GM23338 (cell line): ENCODE results near the gene WHAMM.

Source experiments
- CREB1 ChIP-seq: fragments of 250-450 bp; sonication (Bioruptor Pico); IDR thresholded peaks from 2 replicates; pipeline ENCODE4 v1.5.0; 2020; ENCODE audit warnings: low read depth, mild to moderate bottlenecking, moderate library complexity
- CTCF ChIP-seq, 2 experiments: fragments of 200-600 bp in 1 of 2; sonication (generic) in 1 of 2; conservative IDR thresholded peaks; 2 replicates each; pipeline versions ENCODE4 v1.5.1 to v1.6.1; 2016 to 2017; ENCODE audit warnings: antibody characterized with exemption in 2 of 2, low read depth in 2 of 2, mild to moderate bottlenecking in 2 of 2, moderate library complexity in 1 of 2
- EZH2 ChIP-seq: fragments of 200-600 bp; sonication (generic); IDR thresholded peaks from one replicate; pipeline ENCODE4 v1.8.0; 2017; ENCODE audit warnings: antibody characterized with exemption, mild to moderate bottlenecking, low read depth; ENCODE audit not compliant: unreplicated experiment
- EZH2phosphoT487 ChIP-seq: fragments of 200-600 bp; sonication (generic); IDR thresholded peaks from one replicate; pipeline ENCODE4 v1.8.1; 2018; ENCODE audit warnings: antibody characterized with exemption; ENCODE audit not compliant: unreplicated experiment
- JUNB ChIP-seq: IDR thresholded peaks from one replicate; pipeline ENCODE4 v1.6.1; 2016; ENCODE audit warnings: antibody characterized with exemption; ENCODE audit not compliant: unreplicated experiment
- NANOG ChIP-seq: IDR thresholded peaks from 2 replicates; pipeline ENCODE4 v1.6.1; 2016; ENCODE audit warnings: antibody characterized with exemption, borderline replicate concordance
- POLR2AphosphoS5 ChIP-seq: IDR thresholded peaks from 2 replicates; pipeline ENCODE4 v1.6.1; 2016; ENCODE audit warnings: antibody characterized with exemption, low read depth
- ZNF114 ChIP-seq: fragments of 250-450 bp; sonication (Bioruptor Pico); IDR thresholded peaks from 2 replicates; pipeline ENCODE4 v1.5.0; 2020; ENCODE audit warnings: mild to moderate bottlenecking, moderate library complexity
- ZNF331 ChIP-seq: fragments of 250-450 bp; sonication (Bioruptor Pico); IDR thresholded peaks from 2 replicates; pipeline ENCODE4 v1.5.0; 2020; ENCODE audit warnings: low read depth, mild to moderate bottlenecking, moderate library complexity
- TF ChIP-seq, protein P1 (sequence below): fragments of 250-450 bp; sonication (Bioruptor Pico); IDR thresholded peaks from 2 replicates; pipeline ENCODE4 v1.5.0; 2020; ENCODE audit warnings: mild to moderate bottlenecking, moderate library complexity
- TF ChIP-seq, protein P2 (sequence below): IDR thresholded peaks from one replicate; pipeline ENCODE4 v1.6.1; 2018; ENCODE audit warnings: antibody characterized with exemption; ENCODE audit not compliant: unreplicated experiment
- TF ChIP-seq, protein P3 (sequence below): IDR thresholded peaks from 2 replicates; pipeline ENCODE4 v1.6.1; 2016; ENCODE audit warnings: antibody characterized with exemption

DNA sequence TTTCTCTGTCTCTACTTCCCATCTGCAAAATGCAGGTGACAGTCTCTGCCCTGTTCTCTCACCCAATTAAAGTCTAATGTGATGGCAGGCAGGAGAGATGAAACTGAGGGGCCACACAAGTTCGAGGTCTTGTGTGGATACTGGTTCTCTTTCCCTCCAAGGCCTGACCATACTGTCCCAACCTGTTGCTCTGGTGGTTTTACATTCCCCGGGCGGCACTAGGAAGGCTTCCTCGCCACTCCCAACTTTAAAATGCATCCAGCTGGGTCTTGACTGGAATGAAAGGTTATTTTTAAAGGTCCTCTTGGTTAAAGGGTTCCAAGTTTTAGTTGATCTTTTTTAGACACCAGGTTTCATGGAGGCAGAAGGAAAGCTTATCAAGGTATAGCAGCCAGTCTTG, 37.2 kb downstream of the WHAMM start:
- no peak for TF ChIP-seq CTCF (conservative IDR thresholded peaks at IDR 0.05; ENCODE audit: low read depth in 2 of 2)
- no peak for TF ChIP-seq NANOG
- TF ChIP-seq EZH2, result no peak
- TF ChIP-seq, protein P1, sequence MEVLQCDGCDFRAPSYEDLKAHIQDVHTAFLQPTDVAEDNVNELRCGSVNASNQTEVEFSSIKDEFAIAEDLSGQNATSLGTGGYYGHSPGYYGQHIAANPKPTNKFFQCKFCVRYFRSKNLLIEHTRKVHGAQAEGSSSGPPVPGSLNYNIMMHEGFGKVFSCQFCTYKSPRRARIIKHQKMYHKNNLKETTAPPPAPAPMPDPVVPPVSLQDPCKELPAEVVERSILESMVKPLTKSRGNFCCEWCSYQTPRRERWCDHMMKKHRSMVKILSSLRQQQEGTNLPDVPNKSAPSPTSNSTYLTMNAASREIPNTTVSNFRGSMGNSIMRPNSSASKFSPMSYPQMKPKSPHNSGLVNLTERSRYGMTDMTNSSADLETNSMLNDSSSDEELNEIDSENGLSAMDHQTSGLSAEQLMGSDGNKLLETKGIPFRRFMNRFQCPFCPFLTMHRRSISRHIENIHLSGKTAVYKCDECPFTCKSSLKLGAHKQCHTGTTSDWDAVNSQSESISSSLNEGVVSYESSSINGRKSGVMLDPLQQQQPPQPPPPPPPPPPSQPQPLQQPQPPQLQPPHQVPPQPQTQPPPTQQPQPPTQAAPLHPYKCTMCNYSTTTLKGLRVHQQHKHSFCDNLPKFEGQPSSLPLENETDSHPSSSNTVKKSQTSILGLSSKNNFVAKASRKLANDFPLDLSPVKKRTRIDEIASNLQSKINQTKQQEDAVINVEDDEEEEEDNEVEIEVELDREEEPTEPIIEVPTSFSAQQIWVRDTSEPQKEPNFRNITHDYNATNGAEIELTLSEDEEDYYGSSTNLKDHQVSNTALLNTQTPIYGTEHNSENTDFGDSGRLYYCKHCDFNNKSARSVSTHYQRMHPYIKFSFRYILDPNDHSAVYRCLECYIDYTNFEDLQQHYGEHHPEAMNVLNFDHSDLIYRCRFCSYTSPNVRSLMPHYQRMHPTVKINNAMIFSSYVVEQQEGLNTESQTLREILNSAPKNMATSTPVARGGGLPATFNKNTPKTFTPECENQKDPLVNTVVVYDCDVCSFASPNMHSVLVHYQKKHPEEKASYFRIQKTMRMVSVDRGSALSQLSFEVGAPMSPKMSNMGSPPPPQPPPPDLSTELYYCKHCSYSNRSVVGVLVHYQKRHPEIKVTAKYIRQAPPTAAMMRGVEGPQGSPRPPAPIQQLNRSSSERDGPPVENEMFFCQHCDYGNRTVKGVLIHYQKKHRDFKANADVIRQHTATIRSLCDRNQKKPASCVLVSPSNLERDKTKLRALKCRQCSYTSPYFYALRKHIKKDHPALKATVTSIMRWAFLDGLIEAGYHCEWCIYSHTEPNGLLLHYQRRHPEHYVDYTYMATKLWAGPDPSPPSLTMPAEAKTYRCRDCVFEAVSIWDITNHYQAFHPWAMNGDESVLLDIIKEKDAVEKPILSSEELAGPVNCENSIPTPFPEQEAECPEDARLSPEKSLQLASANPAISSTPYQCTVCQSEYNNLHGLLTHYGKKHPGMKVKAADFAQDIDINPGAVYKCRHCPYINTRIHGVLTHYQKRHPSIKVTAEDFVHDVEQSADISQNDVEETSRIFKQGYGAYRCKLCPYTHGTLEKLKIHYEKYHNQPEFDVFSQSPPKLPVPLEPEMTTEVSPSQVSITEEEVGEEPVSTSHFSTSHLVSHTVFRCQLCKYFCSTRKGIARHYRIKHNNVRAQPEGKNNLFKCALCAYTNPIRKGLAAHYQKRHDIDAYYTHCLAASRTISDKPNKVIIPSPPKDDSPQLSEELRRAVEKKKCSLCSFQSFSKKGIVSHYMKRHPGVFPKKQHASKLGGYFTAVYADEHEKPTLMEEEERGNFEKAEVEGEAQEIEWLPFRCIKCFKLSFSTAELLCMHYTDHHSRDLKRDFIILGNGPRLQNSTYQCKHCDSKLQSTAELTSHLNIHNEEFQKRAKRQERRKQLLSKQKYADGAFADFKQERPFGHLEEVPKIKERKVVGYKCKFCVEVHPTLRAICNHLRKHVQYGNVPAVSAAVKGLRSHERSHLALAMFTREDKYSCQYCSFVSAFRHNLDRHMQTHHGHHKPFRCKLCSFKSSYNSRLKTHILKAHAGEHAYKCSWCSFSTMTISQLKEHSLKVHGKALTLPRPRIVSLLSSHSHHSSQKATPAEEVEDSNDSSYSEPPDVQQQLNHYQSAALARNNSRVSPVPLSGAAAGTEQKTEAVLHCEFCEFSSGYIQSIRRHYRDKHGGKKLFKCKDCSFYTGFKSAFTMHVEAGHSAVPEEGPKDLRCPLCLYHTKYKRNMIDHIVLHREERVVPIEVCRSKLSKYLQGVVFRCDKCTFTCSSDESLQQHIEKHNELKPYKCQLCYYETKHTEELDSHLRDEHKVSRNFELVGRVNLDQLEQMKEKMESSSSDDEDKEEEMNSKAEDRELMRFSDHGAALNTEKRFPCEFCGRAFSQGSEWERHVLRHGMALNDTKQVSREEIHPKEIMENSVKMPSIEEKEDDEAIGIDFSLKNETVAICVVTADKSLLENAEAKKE (CRISPR knock-in tag), result no peak
- no peak for TF ChIP-seq EZH2phosphoT487
- no peak for TF ChIP-seq POLR2AphosphoS5
- TF ChIP-seq, protein P2, sequence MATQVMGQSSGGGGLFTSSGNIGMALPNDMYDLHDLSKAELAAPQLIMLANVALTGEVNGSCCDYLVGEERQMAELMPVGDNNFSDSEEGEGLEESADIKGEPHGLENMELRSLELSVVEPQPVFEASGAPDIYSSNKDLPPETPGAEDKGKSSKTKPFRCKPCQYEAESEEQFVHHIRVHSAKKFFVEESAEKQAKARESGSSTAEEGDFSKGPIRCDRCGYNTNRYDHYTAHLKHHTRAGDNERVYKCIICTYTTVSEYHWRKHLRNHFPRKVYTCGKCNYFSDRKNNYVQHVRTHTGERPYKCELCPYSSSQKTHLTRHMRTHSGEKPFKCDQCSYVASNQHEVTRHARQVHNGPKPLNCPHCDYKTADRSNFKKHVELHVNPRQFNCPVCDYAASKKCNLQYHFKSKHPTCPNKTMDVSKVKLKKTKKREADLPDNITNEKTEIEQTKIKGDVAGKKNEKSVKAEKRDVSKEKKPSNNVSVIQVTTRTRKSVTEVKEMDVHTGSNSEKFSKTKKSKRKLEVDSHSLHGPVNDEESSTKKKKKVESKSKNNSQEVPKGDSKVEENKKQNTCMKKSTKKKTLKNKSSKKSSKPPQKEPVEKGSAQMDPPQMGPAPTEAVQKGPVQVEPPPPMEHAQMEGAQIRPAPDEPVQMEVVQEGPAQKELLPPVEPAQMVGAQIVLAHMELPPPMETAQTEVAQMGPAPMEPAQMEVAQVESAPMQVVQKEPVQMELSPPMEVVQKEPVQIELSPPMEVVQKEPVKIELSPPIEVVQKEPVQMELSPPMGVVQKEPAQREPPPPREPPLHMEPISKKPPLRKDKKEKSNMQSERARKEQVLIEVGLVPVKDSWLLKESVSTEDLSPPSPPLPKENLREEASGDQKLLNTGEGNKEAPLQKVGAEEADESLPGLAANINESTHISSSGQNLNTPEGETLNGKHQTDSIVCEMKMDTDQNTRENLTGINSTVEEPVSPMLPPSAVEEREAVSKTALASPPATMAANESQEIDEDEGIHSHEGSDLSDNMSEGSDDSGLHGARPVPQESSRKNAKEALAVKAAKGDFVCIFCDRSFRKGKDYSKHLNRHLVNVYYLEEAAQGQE, result no peak
- TF ChIP-seq JUNB, result no peak
- no peak for TF ChIP-seq CREB1 (CRISPR knock-in tag)
- TF ChIP-seq, protein P3, sequence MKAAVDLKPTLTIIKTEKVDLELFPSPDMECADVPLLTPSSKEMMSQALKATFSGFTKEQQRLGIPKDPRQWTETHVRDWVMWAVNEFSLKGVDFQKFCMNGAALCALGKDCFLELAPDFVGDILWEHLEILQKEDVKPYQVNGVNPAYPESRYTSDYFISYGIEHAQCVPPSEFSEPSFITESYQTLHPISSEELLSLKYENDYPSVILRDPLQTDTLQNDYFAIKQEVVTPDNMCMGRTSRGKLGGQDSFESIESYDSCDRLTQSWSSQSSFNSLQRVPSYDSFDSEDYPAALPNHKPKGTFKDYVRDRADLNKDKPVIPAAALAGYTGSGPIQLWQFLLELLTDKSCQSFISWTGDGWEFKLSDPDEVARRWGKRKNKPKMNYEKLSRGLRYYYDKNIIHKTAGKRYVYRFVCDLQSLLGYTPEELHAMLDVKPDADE, result no peak
- TF ChIP-seq ZNF331 (CRISPR knock-in tag), result no peak
- no peak for TF ChIP-seq ZNF114
